ENCODE data around the gene HOXC11.

The HOXC11 gene

GRCh38 chr12:53953831-53954693, 18.9 kb upstream of the HOXC11 start:
- peaks cover 0 to 5% of the 10 kb centered on the region in 2 donors for H3K9me3 ChIP-seq (ENCODE audit: control insufficient read depth in 1 of 2, low read length in 2 of 2)
- peaks cover 0 to 21% of the 10 kb centered on the region in 2 donors for H3K4me1 ChIP-seq (ENCODE audit: control insufficient read depth in 1 of 2, insufficient read depth in 2 of 2, low read length in 2 of 2)
- H3K27ac ChIP-seq (ENCODE audit: low read length), result no peak overlapping the region
- no peaks in the 10 kb centered on the region for H3K36me3 ChIP-seq (ENCODE audit: control insufficient read depth in 1 of 2, insufficient read depth in 2 of 2, low read length in 2 of 2)
- no peak overlapping the region for H3K4me3 ChIP-seq (ENCODE audit: low read depth in 1 of 2, low read length in 2 of 2)
- peaks cover 95% of the 10 kb centered on the region for H3K27me3 ChIP-seq (ENCODE audit: low read depth, low read length)

GRCh38 chr12:53954694-53955035, 18.3 kb upstream of the HOXC11 start, which contains the start of gene HOXC12:
TSS of gene HOXC12 (plus strand) at chr12:53954903. CDS start at chr12:53954930, 27 bp downstream.
- Histone ChIP-seq H3K27me3 (ENCODE audit: low read depth, low read length) (peaks cover 95% of the 10 kb centered on the region), H3K4me3 (ENCODE audit: low read depth in 1 of 2, low read length in 2 of 2) (no peak within 1 kb of the TSS), H3K27ac (ENCODE audit: low read length) (no peak within 1 kb of the TSS), H3K36me3 (ENCODE audit: control insufficient read depth in 1 of 2, insufficient read depth in 2 of 2, low read length in 2 of 2) (no peaks in the 10 kb centered on the region), H3K9me3 (ENCODE audit: control insufficient read depth in 1 of 2, low read length in 2 of 2) (peaks cover 0 to 5% of the 10 kb centered on the region in 2 donors), H3K4me1 (ENCODE audit: control insufficient read depth in 1 of 2, insufficient read depth in 2 of 2, low read length in 2 of 2) (peaks cover 0 to 21% of the 10 kb centered on the region in 2 donors)

- peaks cover 96% of the 10 kb centered on the region for H3K27me3 ChIP-seq (ENCODE audit: low read depth, low read length)
Measured at GRCh38 chr12:53955036-53955775, 17.7 kb upstream of the HOXC11 start.

GRCh38 chr12:53955776-53956250, 17.1 kb upstream of the HOXC11 start:
- H3K27ac ChIP-seq (ENCODE audit: low read length), result no peak overlapping the region
- H3K36me3 ChIP-seq (ENCODE audit: control insufficient read depth in 1 of 2, insufficient read depth in 2 of 2, low read length in 2 of 2), result no peaks in the 10 kb centered on the region
- peaks cover 0 to 22% of the 10 kb centered on the region in 2 donors for H3K4me1 ChIP-seq (ENCODE audit: control insufficient read depth in 1 of 2, insufficient read depth in 2 of 2, low read length in 2 of 2)
- H3K27me3 ChIP-seq (ENCODE audit: low read depth, low read length), result peaks cover 96% of the 10 kb centered on the region
- no peak overlapping the region for H3K4me3 ChIP-seq (ENCODE audit: low read depth in 1 of 2, low read length in 2 of 2)
- H3K9me3 ChIP-seq (ENCODE audit: control insufficient read depth in 1 of 2, low read length in 2 of 2), result peaks cover 0 to 5% of the 10 kb centered on the region in 2 donors

More at GRCh38 chr12:53955036-53955775, 17.7 kb upstream of the HOXC11 start:
- H3K4me1 ChIP-seq (ENCODE audit: control insufficient read depth in 1 of 2, insufficient read depth in 2 of 2, low read length in 2 of 2), result peaks cover 0 to 21% of the 10 kb centered on the region in 2 donors
- no peaks in the 10 kb centered on the region for H3K36me3 ChIP-seq (ENCODE audit: control insufficient read depth in 1 of 2, insufficient read depth in 2 of 2, low read length in 2 of 2)
- no peak overlapping the region for H3K27ac ChIP-seq (ENCODE audit: low read length)
- H3K9me3 ChIP-seq (ENCODE audit: control insufficient read depth in 1 of 2, low read length in 2 of 2), result peaks cover 0 to 5% of the 10 kb centered on the region in 2 donors
- H3K4me3 ChIP-seq (ENCODE audit: low read depth in 1 of 2, low read length in 2 of 2), result no peak overlapping the region

- peaks cover 0 to 5% of the 10 kb centered on the region in 2 donors for H3K9me3 ChIP-seq (ENCODE audit: control insufficient read depth in 1 of 2, low read length in 2 of 2)
- H3K27ac ChIP-seq (ENCODE audit: low read length), result no peak overlapping the region
- peaks cover 0 to 25% of the 10 kb centered on the region in 2 donors for H3K4me1 ChIP-seq (ENCODE audit: control insufficient read depth in 1 of 2, insufficient read depth in 2 of 2, low read length in 2 of 2)
- no peak overlapping the region for H3K4me3 ChIP-seq (ENCODE audit: low read depth in 1 of 2, low read length in 2 of 2)
- no peaks in the 10 kb centered on the region for H3K36me3 ChIP-seq (ENCODE audit: control insufficient read depth in 1 of 2, insufficient read depth in 2 of 2, low read length in 2 of 2)
- H3K27me3 ChIP-seq (ENCODE audit: low read depth, low read length), result peaks cover 95% of the 10 kb centered on the region
Measured at GRCh38 chr12:53956251-53956887, 16.6 kb upstream of the HOXC11 start.

GRCh38 chr12:53956914-53957536, 15.9 kb upstream of the HOXC11 start:
- peaks cover 95% of the 10 kb centered on the region for H3K27me3 ChIP-seq (ENCODE audit: low read depth, low read length)
- no peak overlapping the region for H3K27ac ChIP-seq (ENCODE audit: low read length)
- H3K4me1 ChIP-seq (ENCODE audit: control insufficient read depth in 1 of 2, insufficient read depth in 2 of 2, low read length in 2 of 2), result peaks cover 0 to 19% of the 10 kb centered on the region in 2 donors
- H3K4me3 ChIP-seq (ENCODE audit: low read depth in 1 of 2, low read length in 2 of 2), result no peak overlapping the region
- H3K9me3 ChIP-seq (ENCODE audit: control insufficient read depth in 1 of 2, low read length in 2 of 2), result peaks cover 0 to 5% of the 10 kb centered on the region in 2 donors
- no peaks in the 10 kb centered on the region for H3K36me3 ChIP-seq (ENCODE audit: control insufficient read depth in 1 of 2, insufficient read depth in 2 of 2, low read length in 2 of 2)

- no peak overlapping the region for H3K4me3 ChIP-seq (ENCODE audit: low read depth in 1 of 2, low read length in 2 of 2)
- H3K36me3 ChIP-seq (ENCODE audit: control insufficient read depth in 1 of 2, insufficient read depth in 2 of 2, low read length in 2 of 2), result no peaks in the 10 kb centered on the region
- no peak overlapping the region for H3K27ac ChIP-seq (ENCODE audit: low read length)
- H3K4me1 ChIP-seq (ENCODE audit: control insufficient read depth in 1 of 2, insufficient read depth in 2 of 2, low read length in 2 of 2), result peaks cover 0 to 13% of the 10 kb centered on the region in 2 donors
- peaks cover 0 to 5% of the 10 kb centered on the region in 2 donors for H3K9me3 ChIP-seq (ENCODE audit: control insufficient read depth in 1 of 2, low read length in 2 of 2)
- H3K27me3 ChIP-seq (ENCODE audit: low read depth, low read length), result peaks cover 95% of the 10 kb centered on the region
Measured at GRCh38 chr12:53958128-53958527, 14.8 kb upstream of the HOXC11 start.

GRCh38 chr12:53959314-53959713, 13.6 kb upstream of the HOXC11 start:
- H3K27ac ChIP-seq (ENCODE audit: low read length), result no peak overlapping the region
- peaks cover 95% of the 10 kb centered on the region for H3K27me3 ChIP-seq (ENCODE audit: low read depth, low read length)
- no peaks in the 10 kb centered on the region for H3K9me3 ChIP-seq (ENCODE audit: control insufficient read depth in 1 of 2, low read length in 2 of 2)
- no peak overlapping the region for H3K4me3 ChIP-seq (ENCODE audit: low read depth in 1 of 2, low read length in 2 of 2)
- H3K36me3 ChIP-seq (ENCODE audit: control insufficient read depth in 1 of 2, insufficient read depth in 2 of 2, low read length in 2 of 2), result no peaks in the 10 kb centered on the region
- peaks cover 0 to 16% of the 10 kb centered on the region in 2 donors for H3K4me1 ChIP-seq (ENCODE audit: control insufficient read depth in 1 of 2, insufficient read depth in 2 of 2, low read length in 2 of 2)

- H3K4me3 ChIP-seq (ENCODE audit: low read depth in 1 of 2, low read length in 2 of 2), result no peak overlapping the region
- no peaks in the 10 kb centered on the region for H3K9me3 ChIP-seq (ENCODE audit: control insufficient read depth in 1 of 2, low read length in 2 of 2)
- H3K36me3 ChIP-seq (ENCODE audit: control insufficient read depth in 1 of 2, insufficient read depth in 2 of 2, low read length in 2 of 2), result no peaks in the 10 kb centered on the region
- peaks cover 96% of the 10 kb centered on the region for H3K27me3 ChIP-seq (ENCODE audit: low read depth, low read length)
- H3K27ac ChIP-seq (ENCODE audit: low read length), result no peak overlapping the region
- H3K4me1 ChIP-seq (ENCODE audit: control insufficient read depth in 1 of 2, insufficient read depth in 2 of 2, low read length in 2 of 2), result peaks cover 0 to 11% of the 10 kb centered on the region in 2 donors
Measured at GRCh38 chr12:53960187-53961024, 12.5 kb upstream of the HOXC11 start.
